Liver (tissue), 9 donors: Measurements from ENCODE around the gene MED22. TPM values are rescaled to one million over a fixed set of nuclear protein-coding genes. Genes with fewer than 3 reads are reported as not detected.

Experiments used
- DNase-seq: peaks from one replicate; pipeline ENCODE4 v3.0.0-alpha.2; 2017; ENCODE audit warnings: low spot score
- H3K27ac ChIP-seq, 2 donors: one replicate each; pipeline ENCODE4 v1.7.0; 2013; ENCODE audit warnings: inconsistent platforms in 2 of 2, low read length in 2 of 2, control low read depth in 1 of 2, low read depth in 1 of 2, mild to moderate bottlenecking in 1 of 2
- H3K27me3 ChIP-seq, 4 donors: one replicate each; pipeline versions ENCODE4 v1.6.1 to v1.7.0; 2013; ENCODE audit warnings: low read length in 3 of 4, inconsistent platforms in 1 of 4, mild to moderate bottlenecking in 1 of 4, moderate library complexity in 1 of 4; ENCODE audit not compliant: control insufficient read depth in 4 of 4, insufficient read depth in 4 of 4
- H3K36me3 ChIP-seq, 4 donors: one replicate each; pipeline versions ENCODE4 v1.6.1 to v1.7.0; 2013; ENCODE audit warnings: low read length in 3 of 4, mild to moderate bottlenecking in 3 of 4, low read depth in 1 of 4, moderate library complexity in 1 of 4; ENCODE audit not compliant: control insufficient read depth in 4 of 4, insufficient read depth in 3 of 4
- H3K4me1 ChIP-seq, 4 donors: one replicate each; pipeline versions ENCODE4 v1.6.1 to v1.7.0; 2013; ENCODE audit warnings: low read length in 3 of 4, mild to moderate bottlenecking in 3 of 4, moderate library complexity in 1 of 4; ENCODE audit not compliant: control insufficient read depth in 4 of 4, insufficient read depth in 4 of 4
- H3K4me3 ChIP-seq, 3 donors: one replicate each; pipeline versions ENCODE4 v1.6.1 to v1.7.0; 2013; ENCODE audit warnings: low read length in 3 of 3, control low read depth in 1 of 3, low read depth in 1 of 3, mild to moderate bottlenecking in 1 of 3
- H3K9ac ChIP-seq, 2 donors: one replicate each; pipeline ENCODE4 v1.7.0; 2013; ENCODE audit warnings: low read length in 2 of 2, mild to moderate bottlenecking in 2 of 2, moderate library complexity in 2 of 2, control low read depth in 1 of 2, low read depth in 1 of 2
- H3K9me3 ChIP-seq, 4 donors: one replicate each; pipeline versions ENCODE4 v1.6.1 to v1.7.0; 2013; ENCODE audit warnings: low read length in 3 of 4; ENCODE audit not compliant: control insufficient read depth in 4 of 4
- ATF3 ChIP-seq: IDR thresholded peaks from 2 replicates; pipeline ENCODE4 v1.6.1; 2016; ENCODE audit warnings: antibody characterized with exemption
- CTCF ChIP-seq: fragments of 150-350 bp; IDR thresholded peaks from 2 replicates; pipeline ENCODE4 v1.5.1; 2017; ENCODE audit warnings: improper control_type of control experiment, low read depth, low read length; ENCODE audit not compliant: missing input control
- EGR1 ChIP-seq, 2 donors: IDR thresholded peaks; 2 replicates each; pipeline ENCODE4 v1.6.1; 2016 to 2018; ENCODE audit warnings: antibody characterized with exemption in 2 of 2, low read depth in 2 of 2
- FOXA1 ChIP-seq: IDR thresholded peaks from 2 replicates; pipeline ENCODE4 v1.6.1; 2016; ENCODE audit warnings: antibody characterized with exemption
- FOXA2 ChIP-seq: IDR thresholded peaks from 2 replicates; pipeline ENCODE4 v1.6.1; 2016; ENCODE audit warnings: antibody characterized with exemption
- GABPA ChIP-seq, 2 donors: IDR thresholded peaks in 1 of 2; conservative IDR thresholded peaks in 1 of 2; 2 replicates each; pipeline ENCODE4 v1.6.1; 2016; ENCODE audit warnings: antibody characterized with exemption in 2 of 2, mild to moderate bottlenecking in 1 of 2, moderate library complexity in 1 of 2
- HNF4A ChIP-seq, 2 donors: conservative IDR thresholded peaks; 2 replicates each; pipeline ENCODE4 v1.6.1; 2016; ENCODE audit warnings: antibody characterized with exemption in 2 of 2, mild to moderate bottlenecking in 2 of 2
- JUND ChIP-seq, 2 donors: IDR thresholded peaks; 2 replicates each; pipeline ENCODE4 v1.6.1; 2016; ENCODE audit warnings: antibody characterized with exemption in 2 of 2
- NR2F2 ChIP-seq: IDR thresholded peaks from 2 replicates; pipeline ENCODE4 v1.6.1; 2016; ENCODE audit warnings: antibody characterized with exemption
- RAD21 ChIP-seq, 2 donors: IDR thresholded peaks; 2 replicates each; pipeline ENCODE4 v1.6.1; 2016; ENCODE audit warnings: antibody characterized with exemption in 2 of 2, mild to moderate bottlenecking in 2 of 2
- REST ChIP-seq: IDR thresholded peaks from 2 replicates; pipeline ENCODE4 v1.6.1; 2016; ENCODE audit warnings: antibody characterized with exemption, mild to moderate bottlenecking
- RXRA ChIP-seq, 2 donors: IDR thresholded peaks; 2 replicates each; pipeline ENCODE4 v1.6.1; 2017 to 2018; ENCODE audit warnings: antibody characterized with exemption in 2 of 2, mild to moderate bottlenecking in 1 of 2
- YY1 ChIP-seq: IDR thresholded peaks from 2 replicates; pipeline ENCODE4 v1.6.1; 2016; ENCODE audit warnings: antibody characterized with exemption, mild to moderate bottlenecking
- ZBTB33 ChIP-seq: IDR thresholded peaks from 2 replicates; pipeline ENCODE4 v1.6.1; 2016; ENCODE audit warnings: antibody characterized with exemption
- WGBS: extraction: QIAGEN DNeasy Blood & Tissue Kit; methylation state at CpG from one replicate; pipeline ENCODE4 v1.1.7; 2013; 5-methylcytosine and 5-hydroxymethylcytosine counted together
- polyA plus RNA-seq, 2 donors: library from polyadenylated mRNA; stranded (reverse) in 1 of 2; unstranded in 1 of 2; fragments of 200-250 nt in 1 of 2; fragments of >200 nt in 1 of 2; fragmentation: Nextera tagmentation in 1 of 2; extraction: Ambion mirVana in 1 of 2; gene quantifications; one replicate each; pipeline versions ENCODE4 v1.2.1 to v1.2.3, GENCODE V29; 2013 to 2015
- total RNA-seq, 2 donors: library from RNA; depleted of rRNA; stranded (reverse); fragments of >200 nt; gene quantifications; one replicate each; pipeline ENCODE4 v1.2.3, GENCODE V29; 2014
- donor health status: healthy.
- donor health status: healthy.
- donor health status: healthy.
- donor health status: healthy.
- donor health status: healthy.

MED22 gene
- total and polyA plus RNA-seq, 4 donors = 3.1 to 10.3 (median 9.9) TPM

GRCh38 chr9:133306242-133307204 lies 41.4 kb downstream of the MED22 start:
- Histone ChIP-seq H3K4me1 (no peaks in the 10 kb centered on the region), H3K4me3 (no peak overlapping the region), H3K9me3 (no peaks in the 10 kb centered on the region), H3K36me3 (no peaks in the 10 kb centered on the region), H3K27me3 (no peaks in the 10 kb centered on the region), H3K27ac (no peak overlapping the region), H3K9ac (no peak overlapping the region)
- 74% methylated on average over 31 of the region's 31 CpGs for WGBS
- no peak for DNase-seq
- TF ChIP-seq YY1 (no peak), GABPA (IDR thresholded peaks at IDR 0.05 in 1 of 2, conservative IDR thresholded peaks at IDR 0.05 in 1 of 2) (no peak), ATF3 (no peak), JUND (IDR thresholded peaks at IDR 0.05) (no peak), RAD21 (IDR thresholded peaks at IDR 0.05) (no peak)

GRCh38 chr9:133305731-133306130 lies 42.2 kb downstream of the MED22 start:
- 88% methylated on average over 23 of the region's 23 CpGs for WGBS
- Histone ChIP-seq H3K4me1 (no peaks in the 10 kb centered on the region), H3K27me3 (no peaks in the 10 kb centered on the region), H3K4me3 (no peak overlapping the region), H3K36me3 (no peaks in the 10 kb centered on the region), H3K9ac (no peak overlapping the region), H3K27ac (no peak overlapping the region), H3K9me3 (no peaks in the 10 kb centered on the region)
- no peak for DNase-seq
- TF ChIP-seq CTCF = no peak
- no peak for TF ChIP-seq FOXA2

GRCh38 chr9:133304477-133305377 lies 43.2 kb downstream of the MED22 start:
- no peaks in the 10 kb centered on the region for H3K4me1 ChIP-seq
- DNase-seq = no peak
- no peaks in the 10 kb centered on the region for H3K9me3 ChIP-seq
- 89% methylated on average over 38 of the region's 38 CpGs for WGBS
- H3K9ac ChIP-seq = no peak overlapping the region
- no peaks in the 10 kb centered on the region for H3K27me3 ChIP-seq
- no peaks in the 10 kb centered on the region for H3K36me3 ChIP-seq
- H3K27ac ChIP-seq = no peak overlapping the region
- no peak overlapping the region for H3K4me3 ChIP-seq
- TF ChIP-seq ZBTB33 (no peak), YY1 (no peak), JUND (IDR thresholded peaks at IDR 0.05) (no peak), HNF4A (conservative IDR thresholded peaks at IDR 0.05) (no peak), GABPA (IDR thresholded peaks at IDR 0.05 in 1 of 2, conservative IDR thresholded peaks at IDR 0.05 in 1 of 2) (no peak), NR2F2 (no peak), RAD21 (IDR thresholded peaks at IDR 0.05) (no peak), EGR1 (IDR thresholded peaks at IDR 0.05; ENCODE audit: low read depth in 2 of 2) (no peak), REST (no peak), RXRA (IDR thresholded peaks at IDR 0.05) (no peak), FOXA1 (no peak), ATF3 (no peak)
